GM19193 (cell line): Measurements from ENCODE around the gene PDGFC.

Experiments
- POLR2A ChIP-seq: IDR thresholded peaks from 4 replicates; pipeline ENCODE4 v1.6.1; 2011; ENCODE audit not compliant: insufficient read depth, insufficient read length; ENCODE audit errors: extremely low read depth

Gene PDGFC

DNA sequence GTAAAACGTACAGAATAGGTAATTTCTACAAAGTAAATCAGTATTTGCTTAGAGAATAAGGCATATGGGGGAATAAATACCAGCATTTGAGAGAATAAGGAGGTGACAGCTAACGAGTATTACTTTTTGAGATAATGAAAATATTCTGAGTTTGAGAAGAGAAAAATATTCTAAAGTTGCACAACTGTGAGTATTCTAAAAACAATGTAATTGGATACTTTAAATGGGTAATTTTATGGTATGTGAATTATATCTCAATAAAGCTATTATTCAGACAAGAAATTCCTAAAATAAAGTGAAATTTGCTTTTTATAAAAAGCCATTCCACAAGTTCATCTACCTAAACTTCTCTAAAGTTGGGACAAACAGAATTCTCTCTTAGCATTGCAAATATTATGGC lies 62.6 kb downstream of the PDGFC start:
- TF ChIP-seq POLR2A = no peak

DNA sequence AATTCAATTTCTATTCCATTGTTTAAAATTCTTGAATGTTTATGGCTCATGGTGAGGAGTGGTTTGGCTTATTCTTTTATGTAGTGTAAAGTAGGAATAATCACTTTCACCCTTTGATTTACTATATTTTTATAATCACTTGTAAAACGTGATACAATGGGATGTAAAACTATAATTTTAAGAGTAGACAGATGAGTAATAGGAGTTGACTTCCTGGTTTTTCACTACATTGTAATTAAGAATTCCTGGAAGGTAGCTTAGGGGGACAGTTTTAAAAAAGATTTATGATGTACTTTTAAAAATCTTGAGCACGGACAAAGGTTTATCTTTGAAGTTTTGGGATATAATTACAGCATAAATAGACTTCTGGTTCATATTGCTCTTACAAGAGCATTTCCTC lies 65.3 kb downstream of the PDGFC start:
- TF ChIP-seq POLR2A = no peak

DNA sequence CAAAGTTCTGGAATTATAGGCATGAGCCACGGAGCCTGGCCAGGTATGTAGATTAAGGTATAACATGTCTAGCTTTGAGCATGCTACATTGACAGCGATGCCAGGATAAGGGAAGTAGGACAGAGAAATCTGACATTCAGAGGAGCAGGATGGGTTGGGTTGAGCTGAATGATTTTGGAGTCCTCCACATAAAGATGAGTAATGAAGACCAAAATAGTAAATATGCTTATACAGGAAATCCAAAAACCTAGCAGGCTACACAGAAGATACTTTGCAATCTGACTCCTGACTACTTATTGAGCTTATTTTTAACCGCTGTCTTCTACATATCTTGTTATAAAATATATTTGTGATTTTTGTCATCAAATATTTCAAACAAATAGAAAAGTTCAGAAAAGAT lies 69.7 kb downstream of the PDGFC start:
- TF ChIP-seq POLR2A = no peak

DNA sequence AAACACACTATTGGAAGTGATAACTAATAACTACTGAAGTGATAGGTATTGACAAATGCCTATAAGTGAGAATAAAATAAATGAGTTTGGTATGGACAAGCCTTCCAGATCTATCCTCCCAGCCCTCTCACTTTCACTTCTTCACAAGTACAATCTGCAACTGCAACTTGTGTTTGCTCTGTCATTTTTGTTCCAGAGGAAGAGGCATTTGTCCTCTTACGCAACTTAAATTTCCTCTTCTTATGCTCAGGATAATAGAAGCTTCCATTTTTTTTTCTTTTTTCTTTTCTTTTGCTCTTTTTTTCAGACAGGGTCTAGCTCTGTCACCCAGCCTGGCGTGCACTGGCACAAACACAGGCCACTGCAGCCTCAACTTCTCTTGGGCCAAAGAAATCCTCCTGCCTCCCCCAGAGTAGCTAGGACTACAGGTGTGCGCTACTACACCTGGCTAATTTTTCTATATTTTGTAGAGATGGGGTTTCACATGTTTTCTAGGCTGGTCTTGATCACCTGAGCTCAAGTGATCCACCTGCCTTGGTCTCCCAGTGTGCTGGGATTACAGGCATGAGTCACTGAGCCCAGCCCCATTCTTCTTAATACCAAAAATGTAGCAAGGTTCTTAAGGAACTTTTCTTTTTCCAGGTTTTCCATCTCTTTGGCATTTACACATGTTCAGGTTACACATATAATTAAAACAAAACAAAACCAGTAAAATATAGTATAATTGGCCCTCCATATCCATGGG lies 73.1 kb downstream of the PDGFC start:
- no peak for TF ChIP-seq POLR2A

DNA sequence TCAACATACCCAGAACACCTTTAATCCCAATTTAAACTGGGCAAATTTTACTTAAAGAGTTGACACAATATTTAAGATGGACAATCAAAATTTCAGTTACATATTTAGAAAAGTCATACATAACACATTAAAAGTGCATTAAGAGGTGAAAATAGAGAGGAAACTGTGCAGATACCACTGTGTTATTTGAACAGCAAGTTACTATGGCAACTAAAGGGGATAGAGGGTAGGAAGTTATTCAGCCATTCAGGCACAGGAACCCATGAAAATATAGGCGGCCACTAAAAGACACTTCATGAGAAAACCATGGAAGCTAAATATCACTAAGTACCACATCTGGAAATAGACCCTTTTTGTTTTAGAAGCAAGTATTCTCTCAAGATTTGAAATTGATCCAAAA lies 75.1 kb downstream of the PDGFC start:
- TF ChIP-seq POLR2A = no peak

DNA sequence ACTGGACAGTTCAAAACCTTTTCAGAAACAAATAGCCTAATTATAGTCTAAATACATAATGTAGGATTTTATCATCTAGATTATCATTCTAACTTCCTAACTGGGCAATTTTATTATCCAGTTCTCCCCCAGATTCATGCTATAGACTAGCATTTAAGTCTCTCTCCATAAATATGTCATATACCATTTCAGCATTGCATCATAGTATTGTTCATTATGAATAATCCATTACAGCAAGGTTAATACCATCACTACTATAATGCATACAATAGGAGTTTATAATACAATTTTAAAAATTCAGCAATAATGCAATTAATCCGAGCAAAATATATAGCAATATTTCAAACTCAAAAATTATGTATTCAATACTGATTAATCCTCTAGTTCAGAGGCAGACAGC lies 77.4 kb downstream of the PDGFC start:
- no peak for TF ChIP-seq POLR2A

DNA sequence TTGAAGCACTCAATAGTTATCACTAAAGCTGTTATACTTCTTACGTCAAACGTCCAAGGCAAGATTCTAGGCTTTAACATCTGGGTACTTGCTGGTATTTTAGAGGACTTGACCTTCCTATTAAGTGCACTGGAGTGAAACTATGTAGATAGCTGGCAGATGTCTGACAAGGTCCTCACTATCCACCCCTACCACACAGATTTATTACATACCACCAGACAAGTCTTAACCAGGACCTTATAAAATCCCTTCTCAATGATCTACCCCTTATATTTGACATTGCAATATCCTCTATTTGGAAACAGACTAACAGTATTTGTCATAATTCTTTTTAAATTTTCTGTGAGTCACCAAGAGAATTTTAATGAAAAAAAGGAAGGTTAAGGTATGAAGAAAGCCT lies 78.8 kb downstream of the PDGFC start:
- TF ChIP-seq POLR2A = no peak

DNA sequence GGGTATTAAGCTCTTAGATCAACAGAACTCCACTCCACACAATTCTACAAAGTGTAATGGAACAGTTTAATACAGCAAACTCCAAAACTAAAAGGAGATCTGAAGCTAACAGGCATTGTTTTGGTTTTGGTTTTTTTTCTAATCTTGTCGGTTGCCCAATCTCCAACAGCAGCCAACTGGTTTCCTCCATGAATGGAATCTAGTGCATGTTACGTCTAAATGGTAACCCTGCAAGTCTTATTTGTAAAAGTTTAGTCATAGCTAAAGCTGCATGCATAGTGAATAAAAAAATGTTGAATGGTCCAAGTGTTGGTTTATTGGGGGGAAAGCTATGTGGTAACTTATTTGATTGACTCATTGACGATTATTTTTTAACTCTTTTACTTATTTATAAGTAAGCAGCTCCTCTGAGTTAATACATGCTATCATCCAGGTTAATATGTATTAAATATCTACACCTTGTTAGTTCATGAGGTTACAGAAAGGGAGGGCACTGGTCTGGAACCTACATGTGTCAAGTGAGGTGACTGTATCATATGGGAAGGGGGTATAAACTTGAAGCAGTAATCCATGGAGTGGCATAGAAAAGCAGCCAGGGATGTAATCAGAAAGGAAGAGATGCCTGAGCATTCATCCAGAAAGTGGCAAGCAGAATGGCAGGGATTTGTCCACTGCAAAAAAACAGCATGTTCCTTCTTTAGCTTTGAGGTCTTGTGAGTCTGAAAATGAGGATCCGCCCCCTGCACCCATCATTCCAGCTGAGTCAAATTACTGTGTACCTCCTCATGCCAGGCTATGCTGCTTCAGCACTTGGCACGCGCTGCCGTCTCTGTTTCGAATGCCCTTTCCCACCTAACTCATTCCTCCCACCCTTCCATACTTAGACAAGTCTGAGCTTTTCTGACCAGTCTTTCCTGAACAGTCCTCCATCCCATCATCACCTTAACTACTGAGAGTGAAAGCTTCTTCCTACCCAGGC lies 81.7 kb downstream of the PDGFC start:
- no peak for TF ChIP-seq POLR2A

DNA sequence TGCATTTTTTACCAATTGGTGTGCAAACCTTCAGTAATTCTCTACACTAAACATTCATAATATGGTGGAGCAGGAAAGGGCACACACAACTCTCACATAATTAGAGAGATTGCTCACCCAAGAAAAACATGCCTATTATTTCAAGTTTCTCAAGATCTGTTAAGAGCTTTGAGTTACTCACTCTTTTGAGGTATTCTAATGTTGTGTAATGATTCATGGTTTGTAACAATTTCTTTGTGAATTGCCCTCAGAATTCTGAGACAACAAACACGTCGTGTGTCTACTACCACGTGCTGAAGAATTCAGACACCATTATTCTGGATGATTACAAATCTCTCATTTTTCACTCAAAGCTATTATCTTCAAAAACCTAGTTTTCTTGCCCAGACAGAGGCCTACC lies 82.8 kb downstream of the PDGFC start:
- no peak for TF ChIP-seq POLR2A

DNA sequence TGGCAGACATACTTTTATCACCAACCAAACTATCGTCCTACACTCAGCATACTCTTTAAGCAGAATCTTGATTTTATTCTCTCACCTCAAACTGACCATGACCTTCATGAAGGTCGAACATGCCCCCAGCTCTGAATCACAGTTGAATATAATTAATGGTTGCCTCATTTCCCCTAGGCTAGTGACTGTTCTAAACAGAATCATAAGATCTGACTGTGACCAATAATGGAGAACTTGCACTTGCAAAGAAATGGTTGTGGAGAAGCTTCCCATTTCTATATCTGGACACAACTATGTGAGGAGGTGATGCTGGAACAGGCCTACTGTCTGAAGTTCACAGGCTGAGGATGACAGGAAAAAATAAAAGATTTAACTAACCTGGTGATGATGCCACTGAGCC lies 85.1 kb downstream of the PDGFC start:
- TF ChIP-seq POLR2A = no peak

DNA sequence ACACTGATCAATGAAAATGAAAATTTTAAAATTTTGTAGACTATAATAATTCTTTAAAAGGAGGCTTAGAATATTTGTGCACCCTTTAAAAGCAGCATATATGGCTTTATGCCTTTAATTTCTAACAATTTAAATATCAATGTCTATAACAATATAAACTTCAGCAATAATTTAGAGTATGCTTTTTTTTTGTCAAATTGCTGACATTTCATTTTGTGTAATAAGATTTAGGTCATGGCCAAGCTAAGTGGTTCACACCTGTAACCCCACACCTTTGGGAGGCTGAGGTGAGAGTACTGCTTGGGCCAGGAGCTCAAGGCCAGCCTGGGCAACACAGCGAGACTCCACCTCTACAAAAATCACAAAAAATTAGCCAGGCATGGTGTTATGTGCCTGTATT lies 86.2 kb downstream of the PDGFC start:
- no peak for TF ChIP-seq POLR2A

DNA sequence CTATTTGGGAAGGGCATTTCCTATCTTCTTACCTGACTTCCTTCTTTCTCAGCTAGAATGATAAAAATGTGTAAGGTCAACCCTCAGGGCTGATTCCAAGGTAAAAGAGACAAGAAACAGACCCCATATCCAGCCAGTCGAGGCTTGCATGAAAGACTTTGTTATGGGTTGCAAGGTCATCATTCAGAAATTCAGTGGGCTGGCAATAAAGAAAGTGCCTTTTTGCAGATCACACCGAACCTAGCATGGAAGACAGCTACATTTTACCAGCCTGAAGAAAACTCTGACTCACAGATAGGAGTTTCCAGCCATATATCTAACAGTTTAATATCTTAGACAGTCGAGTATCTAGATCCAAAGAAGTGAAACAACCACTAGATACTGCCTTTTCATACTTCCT lies 87.4 kb downstream of the PDGFC start:
- no peak for TF ChIP-seq POLR2A

DNA sequence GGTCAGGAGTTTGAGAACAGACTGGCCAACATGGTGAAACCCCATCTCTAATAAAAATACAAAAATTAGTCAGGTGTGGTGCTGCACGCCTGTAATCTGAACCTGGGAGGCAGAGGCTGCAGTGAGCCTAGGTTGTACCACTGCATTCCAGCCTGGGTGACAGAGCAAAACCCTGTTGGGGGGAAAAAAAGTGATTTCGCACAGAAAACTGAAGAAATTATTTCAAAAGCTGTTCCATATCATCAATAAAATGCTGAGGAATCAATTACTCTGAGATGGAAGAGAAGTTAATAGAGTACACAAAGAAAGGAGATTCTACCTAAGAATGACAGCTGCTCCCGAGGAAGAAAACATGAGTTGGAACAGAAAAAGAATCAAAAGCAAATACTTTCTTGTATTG lies 95.9 kb downstream of the PDGFC start:
- TF ChIP-seq POLR2A = no peak

DNA sequence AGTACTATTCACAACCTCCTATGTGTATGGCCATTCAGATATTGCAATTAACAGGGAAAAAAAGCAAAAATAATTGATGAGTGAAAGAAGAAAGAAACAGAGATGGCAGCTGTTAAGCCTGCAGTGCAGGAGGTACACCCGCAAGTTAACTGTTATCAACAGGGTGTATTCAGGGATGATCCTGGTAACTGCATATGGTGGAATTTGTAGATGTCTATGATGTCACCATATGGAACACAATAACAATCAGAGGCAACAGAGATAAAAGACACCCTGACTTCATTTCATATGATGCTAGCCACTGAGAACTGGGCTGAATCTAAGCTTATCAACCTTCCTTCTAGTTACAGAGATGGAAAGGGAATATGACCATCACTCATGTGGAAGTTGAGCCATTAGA lies 96.5 kb downstream of the PDGFC start:
- no peak for TF ChIP-seq POLR2A

DNA sequence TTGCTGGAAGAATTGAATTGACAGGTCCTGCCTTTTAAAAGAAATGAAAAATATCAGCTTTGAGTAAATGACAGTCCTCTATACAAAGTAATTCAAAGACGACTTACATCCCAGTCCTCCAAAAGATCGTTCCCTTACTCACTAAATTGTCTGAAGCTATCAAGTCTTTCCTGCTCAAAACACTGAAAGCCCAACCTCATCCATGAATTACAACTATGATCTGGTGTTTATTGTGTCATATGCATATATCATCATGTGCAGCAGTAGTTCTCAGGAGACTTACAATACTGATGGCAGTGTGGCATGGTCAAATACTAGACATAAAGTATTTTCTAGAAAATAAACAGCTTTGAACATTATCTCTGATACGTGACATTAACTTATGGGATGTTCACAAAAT lies 97.8 kb downstream of the PDGFC start:
- TF ChIP-seq POLR2A = no peak

DNA sequence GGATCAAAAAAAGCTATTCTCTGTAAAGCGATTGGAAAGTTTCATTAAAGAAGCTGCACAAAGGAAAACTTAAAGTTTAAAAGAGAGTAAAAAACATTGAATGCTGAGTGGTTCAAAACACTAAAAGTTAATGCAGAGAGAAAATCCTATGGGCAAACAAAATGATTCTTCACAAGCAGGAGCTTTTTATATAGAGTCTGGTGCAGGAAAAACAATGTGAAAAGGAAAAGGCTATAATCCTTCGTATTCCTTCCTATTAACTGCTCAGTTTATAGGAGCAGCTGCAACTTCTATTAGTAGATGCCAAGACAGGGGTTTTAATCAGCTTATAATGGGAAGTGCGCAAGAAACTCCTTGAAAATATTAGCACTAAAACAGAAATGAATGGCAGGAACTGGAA lies 100.7 kb downstream of the PDGFC start:
- TF ChIP-seq POLR2A = no peak

DNA sequence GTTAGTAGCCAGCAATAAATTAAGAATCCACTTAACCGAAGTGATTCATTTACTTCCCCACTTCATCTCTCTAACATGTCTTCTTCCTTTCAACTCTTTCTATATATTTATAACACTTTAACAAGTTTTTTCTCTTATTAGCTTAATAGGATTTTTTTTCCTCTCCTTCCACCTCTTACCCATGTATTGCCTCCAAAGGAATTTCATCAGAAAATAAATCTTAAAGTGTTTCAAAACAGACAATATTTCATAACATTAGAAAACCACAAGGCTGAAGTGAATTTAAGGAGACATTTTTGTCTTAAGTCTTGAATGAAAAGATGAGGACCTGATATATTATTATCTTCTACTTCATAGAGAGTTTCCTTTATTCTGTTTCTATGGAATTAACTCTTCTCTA lies 101.5 kb downstream of the PDGFC start:
- no peak for TF ChIP-seq POLR2A

DNA sequence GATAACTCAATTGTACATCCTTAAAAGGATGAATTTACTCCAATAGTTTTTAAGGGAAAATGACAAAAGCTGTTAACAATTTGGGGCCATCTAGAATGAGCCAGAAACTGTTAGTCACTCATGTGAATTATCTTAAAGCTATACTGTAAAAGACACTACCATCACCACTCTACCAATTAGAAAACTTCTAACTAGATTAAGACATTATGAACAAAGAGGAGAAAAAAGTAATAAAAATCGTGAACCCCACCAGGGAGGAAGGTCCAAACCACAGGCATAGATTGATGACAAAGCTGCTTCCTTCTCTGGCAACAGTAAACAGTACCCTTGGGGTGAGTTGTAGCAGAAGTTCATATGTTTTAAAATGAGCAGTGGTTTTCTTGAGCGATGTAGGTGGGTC lies 106.1 kb downstream of the PDGFC start:
- TF ChIP-seq POLR2A = no peak
